HK-2 (cell line): ENCODE data around the gene SEMA4B.
A peak's percentile ranks its signal among the peaks of the same experiment; 100 is the strongest.
"Not testable (repeated sequence)": the region's sequence is repeated elsewhere in the genome, so short reads cannot be mapped to it uniquely, and the experiment has no call there.

Experiments used
- DNase-seq: peaks from one replicate; pipeline ENCODE4 v3.0.0-alpha.2; 2018; ENCODE audit not compliant: unreplicated experiment

SEMA4B gene

DNA sequence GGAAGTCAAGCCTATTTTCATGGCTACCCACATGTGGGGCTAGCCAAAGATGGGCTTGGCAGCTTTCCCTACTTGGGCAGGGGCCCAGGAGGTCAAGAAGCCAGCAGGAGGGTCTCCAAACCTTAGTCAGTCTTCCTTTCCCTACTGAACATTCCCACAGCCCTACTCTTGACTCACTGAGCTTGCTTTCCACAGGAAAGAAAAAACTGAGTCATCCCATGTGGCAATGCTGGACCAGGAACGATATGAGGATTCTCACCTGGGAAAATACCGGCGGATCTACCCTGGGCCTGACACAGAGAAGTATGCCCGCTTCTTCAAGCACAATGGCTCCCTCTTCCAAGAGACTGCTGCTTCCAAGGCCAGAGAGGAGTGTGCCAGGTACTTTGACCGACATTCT is 60.7 kb downstream of the SEMA4B start:
- DNase-seq: no peak

DNA sequence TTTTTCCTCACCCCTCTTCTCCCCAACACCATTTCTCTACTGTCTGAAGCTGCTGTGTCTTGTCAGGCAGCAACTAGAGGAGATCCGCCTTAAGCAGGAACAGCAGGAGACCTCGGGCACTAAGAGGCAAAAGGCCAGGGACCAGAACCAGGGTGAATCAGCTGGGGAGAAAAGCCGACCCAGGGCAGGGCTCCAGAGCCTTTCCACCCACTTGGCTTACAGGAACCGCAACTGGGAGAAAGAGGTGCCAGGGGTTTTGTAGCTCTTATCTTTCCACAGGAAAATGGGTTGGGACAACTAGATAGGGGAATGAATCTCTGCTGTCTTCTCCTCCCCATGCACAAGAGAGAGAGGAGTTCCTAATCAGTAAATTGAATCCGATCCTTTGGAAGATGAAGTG is 61.3 kb downstream of the SEMA4B start:
- DNase-seq: no peak

DNA sequence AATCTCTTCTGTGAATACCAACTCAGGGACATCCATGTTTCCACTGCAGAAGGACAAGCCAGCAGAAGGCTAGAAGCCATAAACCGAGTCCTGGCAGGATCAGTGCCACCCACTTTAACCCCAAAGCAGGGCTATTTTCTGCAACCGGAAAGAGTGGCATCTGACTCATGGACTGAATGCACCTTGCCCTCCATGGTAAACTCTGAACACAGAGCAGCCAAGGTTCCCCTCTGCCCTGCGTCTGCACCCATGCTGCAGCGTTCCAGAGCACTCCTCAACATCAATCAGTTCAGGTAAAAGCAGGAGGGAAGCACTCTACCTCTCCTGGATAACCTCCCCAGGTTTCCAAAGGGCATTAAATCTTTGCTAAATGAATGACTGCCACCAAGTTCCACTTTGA is 63.5 kb downstream of the SEMA4B start:
- DNase-seq: peak; percentile 28

DNA sequence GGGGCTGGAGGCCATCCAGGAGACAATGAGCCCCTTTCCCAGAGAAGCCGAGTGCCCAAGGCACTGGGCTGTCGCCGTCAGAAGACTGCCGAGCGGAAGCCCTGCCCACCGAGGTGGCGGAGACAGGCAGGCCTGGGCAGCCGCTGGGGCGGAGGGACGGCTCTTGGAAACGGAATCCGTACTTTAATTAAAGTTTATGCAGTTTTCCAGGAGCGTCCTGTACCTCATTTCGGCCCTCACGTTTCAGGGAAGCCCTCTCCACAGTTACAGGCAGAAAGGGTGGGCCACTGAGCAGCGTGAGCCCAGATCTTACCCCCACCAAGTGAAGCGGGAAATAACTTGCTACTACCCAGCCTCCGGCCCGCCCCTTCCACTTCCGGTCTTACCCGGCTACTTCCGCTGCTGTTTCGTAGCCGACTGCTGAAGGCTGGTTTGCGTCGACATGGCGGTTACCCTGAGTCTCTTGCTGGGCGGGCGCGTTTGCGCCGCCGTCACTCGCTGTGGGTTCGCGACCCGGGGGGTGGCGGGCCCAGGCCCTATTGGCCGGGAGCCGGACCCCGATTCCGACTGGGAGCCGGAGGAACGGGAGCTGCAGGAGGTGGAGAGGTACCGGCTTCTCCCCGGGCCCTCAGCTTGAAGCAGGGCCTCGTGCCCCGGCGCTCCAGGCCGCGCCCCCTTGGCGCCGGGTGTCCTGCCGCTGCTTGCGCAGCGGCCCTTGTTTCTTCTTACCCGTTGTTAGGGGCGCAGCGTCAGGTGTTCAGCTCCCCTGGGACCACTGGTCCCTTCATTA is 64.3 kb downstream of the SEMA4B start, which contains the start of gene NGRN:
NGRN (plus strand) TSS at position 402 of the 790 bp plus-strand sequence; CDS start at position 443, 41 bp downstream.
- peak; percentile 83 for DNase-seq

DNA sequence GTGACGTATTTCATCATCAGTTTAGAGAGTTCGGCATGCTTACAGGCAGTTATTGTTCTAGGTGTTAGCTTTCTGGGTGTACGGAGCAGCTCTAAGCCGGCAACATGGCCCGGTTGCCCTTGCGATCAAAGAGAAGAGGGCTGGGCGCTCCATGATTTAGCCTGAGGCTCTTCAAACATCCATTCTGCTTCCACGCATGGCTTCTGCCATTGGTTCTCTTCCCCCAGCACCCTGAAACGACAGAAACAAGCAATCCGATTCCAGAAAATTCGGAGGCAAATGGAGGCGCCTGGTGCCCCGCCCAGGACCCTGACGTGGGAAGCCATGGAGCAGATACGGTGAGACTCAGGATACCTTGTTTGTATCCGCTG is 64.9 kb downstream of the SEMA4B start:
- DNase-seq: no peak

DNA sequence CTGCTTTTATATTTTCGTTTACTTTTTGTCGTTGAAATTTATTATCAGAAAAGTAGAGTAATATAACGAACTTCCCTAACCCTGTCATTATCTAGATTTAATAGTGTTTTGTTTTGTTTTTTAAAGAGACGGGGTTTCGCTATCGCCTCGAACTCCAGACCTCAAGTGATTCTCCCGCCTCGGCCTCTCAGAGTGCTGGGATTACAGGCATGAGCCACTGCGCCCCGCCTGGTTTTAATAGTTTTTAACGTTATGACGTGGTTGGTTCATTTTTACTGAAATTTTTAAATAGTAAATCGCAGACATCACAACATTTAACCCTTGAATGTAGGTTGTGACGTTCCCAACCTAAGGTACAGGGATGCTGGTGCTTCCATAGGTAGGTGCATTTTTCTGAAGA is 65.4 kb downstream of the SEMA4B start:
- no peak for DNase-seq

DNA sequence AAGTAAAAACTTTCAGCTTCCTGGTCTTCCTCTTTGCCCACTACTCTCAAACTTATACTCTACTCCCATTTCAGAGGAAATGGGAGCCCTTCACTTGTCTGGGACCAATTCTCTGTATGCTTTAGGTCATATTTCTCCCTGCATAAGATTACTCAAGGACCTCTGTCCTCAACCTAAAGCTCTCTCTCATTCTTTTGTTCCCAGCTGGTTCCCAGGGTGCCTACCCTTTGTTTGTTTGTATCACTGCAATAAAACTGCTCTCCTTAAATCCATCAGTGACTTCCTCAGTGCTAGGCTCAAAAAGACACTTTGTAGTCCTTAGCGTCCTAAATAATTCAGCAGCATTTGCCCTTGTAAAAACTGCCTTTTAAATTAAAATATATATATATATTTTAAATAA is 67.3 kb downstream of the SEMA4B start:
- no peak for DNase-seq

DNA sequence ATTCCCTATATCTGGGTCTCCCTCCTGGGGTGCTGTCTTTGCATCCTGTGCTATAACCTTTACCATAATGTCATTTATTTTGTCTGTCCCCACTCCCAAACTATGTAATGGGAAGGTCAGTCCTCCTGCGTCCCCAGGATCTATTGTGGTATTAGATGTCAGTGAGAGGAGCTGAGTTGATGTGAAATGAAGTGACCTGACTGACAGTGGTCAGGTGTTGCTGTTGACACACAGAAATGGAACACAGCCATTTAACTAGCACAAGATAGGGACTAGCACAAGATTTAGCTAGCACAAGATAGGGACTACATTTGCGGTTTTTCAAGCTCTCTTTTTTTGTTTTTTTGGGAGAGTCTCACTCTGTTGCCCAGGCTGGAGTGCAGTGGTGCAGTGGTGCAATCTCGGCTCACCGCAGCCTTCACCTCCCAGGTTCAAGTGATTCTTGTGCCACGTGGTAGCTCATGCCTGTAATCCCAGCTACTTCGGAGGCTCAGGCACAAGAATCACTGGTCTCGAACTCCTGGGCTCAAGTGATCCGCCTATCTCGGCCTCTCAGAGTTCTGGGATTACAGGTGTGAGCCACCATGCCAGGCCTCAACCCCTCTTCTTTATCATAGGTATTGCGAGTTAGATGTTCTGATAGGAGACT is 69.5 kb downstream of the SEMA4B start:
- DNase-seq: no peak

DNA sequence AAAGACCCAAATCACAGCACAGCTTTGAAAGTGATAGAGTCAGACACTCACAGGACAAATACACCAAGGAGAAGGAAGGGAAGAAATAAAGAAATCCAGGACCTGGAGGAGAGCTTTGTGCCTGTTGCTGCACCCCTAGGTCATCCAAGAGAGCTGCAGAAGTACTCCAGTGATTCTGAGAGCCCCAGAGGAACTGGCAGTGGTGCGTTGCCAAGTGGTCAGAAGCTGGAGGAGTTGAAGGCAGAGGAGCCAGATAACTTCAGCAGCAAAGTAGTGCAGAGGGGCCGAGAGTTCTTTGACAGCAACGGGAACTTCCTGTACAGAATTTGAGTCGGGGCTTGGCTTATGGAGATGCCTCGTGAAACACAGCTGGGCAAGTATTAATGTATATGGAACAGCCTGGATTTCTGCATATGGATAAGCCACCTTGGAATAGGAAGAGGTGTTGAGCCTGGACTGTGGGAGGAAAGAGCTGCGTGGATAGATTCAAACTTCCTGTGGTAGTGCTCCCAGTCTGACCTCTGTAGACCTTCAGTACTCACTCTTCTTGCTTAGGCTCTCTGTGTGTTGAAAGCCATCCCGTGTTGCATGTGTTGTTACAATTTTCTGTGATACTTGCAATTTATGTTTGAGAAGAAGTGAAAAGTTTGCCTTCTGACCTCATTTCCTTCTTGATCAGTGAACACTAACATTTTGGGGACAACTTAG is 70.5 kb downstream of the SEMA4B start:
- no peak for DNase-seq

DNA sequence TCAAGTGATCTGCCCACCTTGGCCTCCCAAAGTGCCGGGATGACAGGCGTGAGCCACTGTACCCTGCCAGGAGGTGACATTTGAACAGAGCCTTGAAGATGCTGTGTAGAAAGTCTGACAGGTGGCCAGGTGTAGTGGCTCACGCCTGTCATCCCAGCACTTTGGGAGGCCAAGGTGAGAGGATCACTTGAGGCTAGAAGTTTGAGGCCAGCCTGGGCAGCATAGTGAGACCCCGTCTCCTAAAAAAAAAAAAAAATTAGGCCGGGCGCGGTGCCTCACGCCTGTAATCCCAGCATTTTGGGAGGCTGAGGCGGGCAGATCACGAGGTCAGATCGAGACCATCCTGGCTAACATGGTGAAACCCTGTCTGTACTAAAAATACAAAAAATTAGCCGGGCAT is 77.3 kb downstream of the SEMA4B start:
- not testable (repeated sequence) for DNase-seq
